Fibroblast of lung (primary cell): ENCODE results near the gene FZD4. TPM values are rescaled to one million over a fixed set of nuclear protein-coding genes. Genes with fewer than 3 reads are reported as not detected.
A peak's percentile ranks its signal among the peaks of the same experiment; 100 is the strongest.

ENCODE experiments used
- DNase-seq, 2 donors: peaks; one replicate each; pipeline versions ENCODE4 v3.0.0 to v3.0.0-alpha.2; 2010; ENCODE audit warnings: low read depth in 2 of 2
- H2AFZ ChIP-seq: 2 replicates; pipeline ENCODE4 v1.5.1; 2012; ENCODE audit warnings: low read length, control low read depth, inconsistent platforms
- H3K27ac ChIP-seq: 2 replicates; pipeline ENCODE4 v1.5.1; 2011; ENCODE audit warnings: low read length, control low read depth; ENCODE audit not compliant: insufficient read depth
- H3K27me3 ChIP-seq: 2 replicates; pipeline ENCODE4 v1.5.1; 2011; ENCODE audit warnings: mild to moderate bottlenecking, low read length; ENCODE audit not compliant: control insufficient read depth, insufficient read depth
- H3K36me3 ChIP-seq: 2 replicates; pipeline ENCODE4 v1.5.1; 2011; ENCODE audit warnings: low read length; ENCODE audit not compliant: control insufficient read depth, insufficient read depth
- H3K4me1 ChIP-seq: 2 replicates; pipeline ENCODE4 v1.5.1; 2011; ENCODE audit warnings: low read length; ENCODE audit not compliant: control insufficient read depth, insufficient read depth; ENCODE audit errors: extremely low read depth
- H3K4me2 ChIP-seq: 2 replicates; pipeline ENCODE4 v1.5.1; 2011; ENCODE audit warnings: low read length, control low read depth; ENCODE audit not compliant: insufficient read depth; ENCODE audit errors: extremely low read depth
- H3K4me3 ChIP-seq, 4 experiments: fragments of 200-600 bp in 1 of 4; sonication (generic) in 1 of 4; replicated peaks in 1 of 4; 2 replicates each; pipeline ENCODE4 v1.5.1; 2011 to 2016; ENCODE audit warnings: low read length in 4 of 4, low read depth in 3 of 4, mild to moderate bottlenecking in 3 of 4, control low read depth in 2 of 4, inconsistent platforms in 1 of 4, mixed read lengths in 1 of 4; ENCODE audit not compliant: insufficient read depth in 1 of 4; ENCODE audit errors: control extremely low read depth in 1 of 4
- H3K79me2 ChIP-seq: 2 replicates; pipeline ENCODE4 v1.5.1; 2012; ENCODE audit warnings: mild to moderate bottlenecking, low read length, inconsistent platforms; ENCODE audit not compliant: control insufficient read depth, insufficient read depth
- H3K9ac ChIP-seq: 2 replicates; pipeline ENCODE4 v1.5.1; 2011; ENCODE audit warnings: mild to moderate bottlenecking, low read length, control low read depth; ENCODE audit not compliant: insufficient read depth
- H3K9me3 ChIP-seq: 2 replicates; pipeline ENCODE4 v1.5.1; 2012; ENCODE audit warnings: low read depth, low read length; ENCODE audit not compliant: control insufficient read depth, insufficient read depth
- H4K20me1 ChIP-seq: 2 replicates; pipeline ENCODE4 v1.5.1; 2011; ENCODE audit warnings: low read length; ENCODE audit not compliant: control insufficient read depth, insufficient read depth; ENCODE audit errors: extremely low read depth
- CTCF ChIP-seq, 2 donors: IDR thresholded peaks in 1 of 2; conservative IDR thresholded peaks in 1 of 2; 1 replicate in 1 of 2; 2 replicates in 1 of 2; pipeline ENCODE4 v1.5.1; 2011 to 2012; ENCODE audit warnings: low read length in 2 of 2, control low read depth in 1 of 2, inconsistent platforms in 1 of 2, low read depth in 1 of 2, mild to moderate bottlenecking in 1 of 2
- EZH2 ChIP-seq: IDR thresholded peaks from 2 replicates; pipeline ENCODE4 v1.5.1; 2012; ENCODE audit warnings: low read length, control low read depth, mild to moderate bottlenecking; ENCODE audit errors: missing control alignments
- polyA plus RNA-seq, 2 donors: library from polyadenylated mRNA; depleted of rRNA in 1 of 2; stranded (reverse) in 1 of 2; unstranded in 1 of 2; fragments of >200 nt; gene quantifications; 2 replicates each; pipeline ENCODE4 v1.2.1, GENCODE V29; 2011 to 2012; ENCODE audit warnings: missing spikeins in 1 of 2
- total RNA-seq: library from RNA; depleted of rRNA; stranded (reverse); fragments of >200 nt; gene quantifications from 2 replicates; pipeline ENCODE4 v1.2.1, GENCODE V29; 2014

FZD4 gene
- total and polyA plus RNA-seq, 2 donors (not counting 1 experiment from before 2014, with no cell fraction given): 15.7 to 17.8 TPM

DNA sequence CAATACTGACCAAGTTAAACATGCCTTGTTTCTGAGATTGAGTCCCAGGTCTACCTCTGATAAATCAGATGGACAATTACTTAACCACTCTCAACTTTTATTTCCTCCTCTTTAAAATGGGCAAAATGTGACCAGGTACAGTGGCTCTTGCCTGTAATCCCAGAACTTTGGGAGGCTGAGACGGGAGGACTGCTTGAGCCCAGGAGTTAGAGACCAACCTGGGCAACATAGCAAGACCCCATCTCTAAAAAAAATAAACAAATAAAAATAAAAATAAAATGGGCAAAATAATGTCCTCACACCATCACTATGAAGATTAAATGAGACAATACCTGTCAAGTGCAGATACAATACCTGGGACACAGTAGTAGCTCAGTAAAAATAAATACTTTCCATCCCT is 33.0 kb downstream of the FZD4 start:
- H2AFZ ChIP-seq: no peak overlapping the region
- no peak overlapping the region for H3K4me2 ChIP-seq
- H3K27ac ChIP-seq: no peak overlapping the region
- DNase-seq: no peak
- H3K79me2 ChIP-seq: no peaks in the 10 kb centered on the region
- H3K36me3 ChIP-seq: no peaks in the 10 kb centered on the region
- H3K9me3 ChIP-seq: no peaks in the 10 kb centered on the region
- no peak for TF ChIP-seq CTCF (conservative IDR thresholded peaks at IDR 0.05 in 1 of 2, IDR thresholded peaks at IDR 0.05 in 1 of 2; ENCODE audit: low read depth in 1 of 2, low read length in 2 of 2)
- no peak for TF ChIP-seq EZH2
- no peaks in the 10 kb centered on the region for H3K27me3 ChIP-seq
- no peak overlapping the region for H3K9ac ChIP-seq
- no peak overlapping the region for H3K4me3 ChIP-seq
- H3K4me1 ChIP-seq: peaks cover 6% of the 10 kb centered on the region
- no peaks in the 10 kb centered on the region for H4K20me1 ChIP-seq

- TF ChIP-seq CTCF (conservative IDR thresholded peaks at IDR 0.05 in 1 of 2, IDR thresholded peaks at IDR 0.05 in 1 of 2; ENCODE audit: low read depth in 1 of 2, low read length in 2 of 2) (peak; percentile 63 to 79), EZH2 (no peak)
These were observed 35.5 kb downstream of the FZD4 start for GRCh38 chr11:86919557-86920210.

GRCh38 chr11:86918973-86919372 is 36.2 kb downstream of the FZD4 start:
- Histone ChIP-seq H3K27me3 (no peaks in the 10 kb centered on the region), H3K9me3 (no peaks in the 10 kb centered on the region), H3K27ac (no peak overlapping the region), H4K20me1 (no peaks in the 10 kb centered on the region), H3K36me3 (no peaks in the 10 kb centered on the region), H3K4me1 (peaks cover 10% of the 10 kb centered on the region), H3K4me3 (no peak overlapping the region), H2AFZ (peak overlapping the region; percentile 63), H3K4me2 (no peak overlapping the region), H3K79me2 (no peaks in the 10 kb centered on the region), H3K9ac (no peak overlapping the region)
- no peak for TF ChIP-seq EZH2
- TF ChIP-seq CTCF (conservative IDR thresholded peaks at IDR 0.05 in 1 of 2, IDR thresholded peaks at IDR 0.05 in 1 of 2; ENCODE audit: low read depth in 1 of 2, low read length in 2 of 2): no peak
- DNase-seq: peak in 1 of 2 donors; percentile 80

More at GRCh38 chr11:86919557-86920210, 35.5 kb downstream of the FZD4 start:
- H3K27me3 ChIP-seq: no peaks in the 10 kb centered on the region
- peak; percentile 79 to 86 for DNase-seq
- H3K9me3 ChIP-seq: no peaks in the 10 kb centered on the region
- H3K4me2 ChIP-seq: no peak overlapping the region
- no peak overlapping the region for H3K9ac ChIP-seq
- no peaks in the 10 kb centered on the region for H3K36me3 ChIP-seq
- no peaks in the 10 kb centered on the region for H4K20me1 ChIP-seq
- H3K79me2 ChIP-seq: no peaks in the 10 kb centered on the region
- H2AFZ ChIP-seq: peak overlapping the region; percentile 63
- H3K27ac ChIP-seq: no peak overlapping the region
- no peak overlapping the region for H3K4me3 ChIP-seq
- peaks cover 10% of the 10 kb centered on the region for H3K4me1 ChIP-seq
